GM12892 (cell line): ENCODE results near the gene CD80.

Source experiments
- POLR2A ChIP-seq: IDR thresholded peaks from 2 replicates; pipeline ENCODE4 v1.6.1; 2011; ENCODE audit warnings: low read depth, low read length, control low read depth
- POLR2AphosphoS5 ChIP-seq: IDR thresholded peaks from 2 replicates; pipeline ENCODE4 v1.6.1; 2011; ENCODE audit warnings: low read depth, low read length, control low read depth

DNA sequence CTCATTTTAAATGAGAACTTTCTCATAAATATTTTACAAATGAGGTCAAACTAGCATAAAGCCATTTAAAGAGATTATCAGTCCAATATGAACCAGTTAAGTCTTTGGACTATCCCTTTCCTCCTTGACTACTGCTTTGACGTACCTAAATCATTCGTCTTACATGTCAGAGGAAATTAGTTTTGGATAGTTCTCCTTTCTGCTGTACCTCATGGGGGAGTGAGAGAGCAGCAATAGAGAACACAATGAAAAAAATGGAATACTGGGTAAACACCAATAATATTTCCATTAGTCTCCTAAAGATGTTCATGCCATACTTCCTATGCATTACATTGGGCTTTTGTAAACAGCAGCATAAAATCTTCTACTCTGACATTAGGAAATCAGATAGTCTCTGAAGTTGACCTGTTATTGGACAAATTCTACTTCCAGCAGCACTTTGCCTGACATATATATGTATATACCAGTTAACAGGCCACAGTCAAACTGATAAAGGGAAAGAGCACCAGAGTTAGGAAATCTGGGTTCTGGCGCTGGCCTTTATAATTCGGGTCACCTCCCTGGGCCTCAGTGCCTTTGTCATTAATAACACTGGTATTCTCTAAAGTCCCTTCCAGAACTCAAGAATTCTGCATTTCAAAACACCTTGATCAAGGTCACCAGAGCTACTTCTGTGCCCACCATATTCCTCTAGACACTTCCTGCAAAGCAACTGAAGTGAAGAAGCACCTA, 34.3 kb downstream of the CD80 start:
- TF ChIP-seq POLR2AphosphoS5 (no peak), POLR2A (no peak)
